Ramos (cell line): Measurements from ENCODE around the gene MAP4K4.

Experiments used
- in situ Hi-C: fragments of 300-500 bp; cut with MboI; formaldehyde crosslinking; loops from one replicate; pipeline ENCODE4 v1.14.3; 2022; ENCODE audit warnings: low sequenced_read_pairs; ENCODE audit not compliant: unreplicated experiment

The MAP4K4 gene

GRCh38 chr2:101690547-101691152 lies 6.9 kb upstream of the MAP4K4 start:
- in situ Hi-C loops = no loop called here

GRCh38 chr2:101692041-101692440 lies 5.5 kb upstream of the MAP4K4 start:
- in situ Hi-C loops = no loop called here

GRCh38 chr2:101692766-101693165 lies 4.7 kb upstream of the MAP4K4 start:
- in situ Hi-C loops = no loop called here

- in situ Hi-C loops = no loop called here
Observed at GRCh38 chr2:101693991-101694588, 3.4 kb upstream of the MAP4K4 start.

GRCh38 chr2:101696272-101697123 lies 1.0 kb upstream of the MAP4K4 start:
- in situ Hi-C loops = no loop called here

GRCh38 chr2:101698014-101698843 lies 722 bp downstream of the MAP4K4 start:
- in situ Hi-C loops = no loop called here

GRCh38 chr2:101698844-101699754 lies 1.6 kb downstream of the MAP4K4 start:
- in situ Hi-C loops = no loop called here

- in situ Hi-C loops = no loop called here
Observed at GRCh38 chr2:101699755-101700461, 2.4 kb downstream of the MAP4K4 start.

GRCh38 chr2:101704046-101704466 lies 6.5 kb downstream of the MAP4K4 start:
- in situ Hi-C loops = no loop called here

GRCh38 chr2:101704816-101705578 lies 7.5 kb downstream of the MAP4K4 start:
- in situ Hi-C loops = no loop called here

- in situ Hi-C loops = no loop called here
Observed at GRCh38 chr2:101706121-101706818, 8.8 kb downstream of the MAP4K4 start.

GRCh38 chr2:101706819-101707177 lies 9.3 kb downstream of the MAP4K4 start:
- in situ Hi-C loops = no loop called here

GRCh38 chr2:101710036-101710435 lies 12.5 kb downstream of the MAP4K4 start:
- in situ Hi-C loops = no loop called here

GRCh38 chr2:101710471-101711318 lies 13.2 kb downstream of the MAP4K4 start:
- in situ Hi-C loops = no loop called here

GRCh38 chr2:101714118-101714517 lies 16.6 kb downstream of the MAP4K4 start:
- in situ Hi-C loops = no loop called here

- in situ Hi-C loops = no loop called here
Observed at GRCh38 chr2:101717071-101717845, 19.8 kb downstream of the MAP4K4 start.
